ENCODE results near the gene ARL4D. TPM values are rescaled to one million over a fixed set of nuclear protein-coding genes. Genes with fewer than 3 reads are reported as not detected.
A peak's percentile ranks its signal among the peaks of the same experiment; 100 is the strongest.
"Not testable (repeated sequence)": the region's sequence is repeated elsewhere in the genome, so short reads cannot be mapped to it uniquely, and the experiment has no call there.

Gene ARL4D
- total RNA-seq, 1 donor from 2014 or later = 25.0 TPM

- DNase-seq (ENCODE audit: low spot score) = no peak
These were observed 3.6 kb upstream of the ARL4D start for GRCh38 chr17:43395165-43395564.

- DNase-seq (ENCODE audit: low spot score) = no peak
These were observed 2.2 kb upstream of the ARL4D start for GRCh38 chr17:43396491-43397060.

- DNase-seq (ENCODE audit: low spot score) = no peak
These were observed 1.1 kb downstream of the ARL4D start for GRCh38 chr17:43399839-43400328.

- no peak for DNase-seq (ENCODE audit: low spot score)
These were observed 2.3 kb downstream of the ARL4D start for GRCh38 chr17:43400943-43401717.

GRCh38 chr17:43402078-43402477, 3.3 kb downstream of the ARL4D start:
- DNase-seq (ENCODE audit: low spot score) = no peak

GRCh38 chr17:43402567-43402966, 3.8 kb downstream of the ARL4D start:
- no peak for DNase-seq (ENCODE audit: low spot score)

GRCh38 chr17:43403846-43404245, 5.1 kb downstream of the ARL4D start:
- DNase-seq (ENCODE audit: low spot score) = peak; percentile 88

- no peak for DNase-seq (ENCODE audit: low spot score)
These were observed 7.1 kb downstream of the ARL4D start for GRCh38 chr17:43405861-43406260.

GRCh38 chr17:43406676-43407645, 8.2 kb downstream of the ARL4D start:
- peak; percentile 53 for DNase-seq (ENCODE audit: low spot score)

- DNase-seq (ENCODE audit: low spot score) = no peak
These were observed 10.3 kb downstream of the ARL4D start for GRCh38 chr17:43409131-43409530.

GRCh38 chr17:43410557-43411368, 12.0 kb downstream of the ARL4D start:
- DNase-seq (ENCODE audit: low spot score) = no peak

- no peak for DNase-seq (ENCODE audit: low spot score)
These were observed 12.5 kb downstream of the ARL4D start for GRCh38 chr17:43411369-43411677.

- DNase-seq (ENCODE audit: low spot score) = no peak
These were observed 13.0 kb downstream of the ARL4D start for GRCh38 chr17:43411749-43412148.

- DNase-seq (ENCODE audit: low spot score) = no peak
These were observed 13.4 kb downstream of the ARL4D start for GRCh38 chr17:43412166-43412565.

GRCh38 chr17:43416998-43417890, 18.5 kb downstream of the ARL4D start:
- DNase-seq (ENCODE audit: low spot score) = peak; percentile 97

- peak; percentile 91 for DNase-seq (ENCODE audit: low spot score)
These were observed 19.9 kb downstream of the ARL4D start for GRCh38 chr17:43418441-43419374.

- DNase-seq (ENCODE audit: low spot score) = not testable (repeated sequence)
These were observed 20.6 kb downstream of the ARL4D start for GRCh38 chr17:43419375-43419882.

- DNase-seq (ENCODE audit: low spot score) = no peak
These were observed 25.1 kb downstream of the ARL4D start for GRCh38 chr17:43423777-43424455.
